ENCODE data around the gene CERKL. TPM values are rescaled to one million over a fixed set of nuclear protein-coding genes. Genes with fewer than 3 reads are reported as not detected.

Gene CERKL
- total RNA-seq, 1 donor = under 0.01 TPM

- H3K4me3 ChIP-seq (ENCODE audit: low read depth, low read length) = no peak overlapping the region
- no peak for TF ChIP-seq CTCF (IDR thresholded peaks at IDR 0.05; ENCODE audit: insufficient read depth, low read depth, low read length)
- no peak for DNase-seq (ENCODE audit: low read depth)
These were observed 29.8 kb upstream of the CERKL start for GRCh38 chr2:181686576-181687185.

- no peak overlapping the region for H3K4me3 ChIP-seq (ENCODE audit: low read depth, low read length)
- TF ChIP-seq CTCF (IDR thresholded peaks at IDR 0.05; ENCODE audit: insufficient read depth, low read depth, low read length) = no peak
- no peak for DNase-seq (ENCODE audit: low read depth)
These were observed 28.3 kb upstream of the CERKL start for GRCh38 chr2:181685150-181685688.

- H3K4me3 ChIP-seq (ENCODE audit: low read depth, low read length) = no peak overlapping the region
- TF ChIP-seq CTCF (IDR thresholded peaks at IDR 0.05; ENCODE audit: insufficient read depth, low read depth, low read length) = no peak
- no peak for DNase-seq (ENCODE audit: low read depth)
These were observed 27.7 kb upstream of the CERKL start for GRCh38 chr2:181684454-181685149.

- H3K4me3 ChIP-seq (ENCODE audit: low read depth, low read length) = no peak overlapping the region
- DNase-seq (ENCODE audit: low read depth) = no peak
- no peak for TF ChIP-seq CTCF (IDR thresholded peaks at IDR 0.05; ENCODE audit: insufficient read depth, low read depth, low read length)
These were observed 26.9 kb upstream of the CERKL start for GRCh38 chr2:181683518-181684453.

GRCh38 chr2:181682795-181683517 lies 26.1 kb upstream of the CERKL start:
- no peak for TF ChIP-seq CTCF (IDR thresholded peaks at IDR 0.05; ENCODE audit: insufficient read depth, low read depth, low read length)
- no peak overlapping the region for H3K4me3 ChIP-seq (ENCODE audit: low read depth, low read length)
- no peak for DNase-seq (ENCODE audit: low read depth)
